GM19351 (cell line): ENCODE data around the gene PEDS1.
"Not testable (repeated sequence)": the region's sequence is repeated elsewhere in the genome, so short reads cannot be mapped to it uniquely, and the experiment has no call there.

Source experiments
- ATAC-seq: cut with Tn5 transposase; IDR thresholded peaks from one replicate; pipeline ENCODE4 v1.9.1; 2021; ENCODE audit warnings: mild to moderate bottlenecking, moderate library complexity; ENCODE audit not compliant: unreplicated experiment

The PEDS1 gene

GRCh38 chr20:50136822-50137599, 16.5 kb downstream of the PEDS1 start:
- no peak for ATAC-seq

GRCh38 chr20:50135157-50135556, 18.4 kb downstream of the PEDS1 start:
- not testable (repeated sequence) for ATAC-seq

- ATAC-seq = no peak
Measured at GRCh38 chr20:50133474-50134217, 19.9 kb downstream of the PEDS1 start.

- no peak for ATAC-seq
Measured at GRCh38 chr20:50133041-50133440, 20.5 kb downstream of the PEDS1 start.

- no peak for ATAC-seq
Measured at GRCh38 chr20:50130995-50131394, 22.5 kb downstream of the PEDS1 start.

GRCh38 chr20:50130356-50130723, 23.2 kb downstream of the PEDS1 start:
- no peak for ATAC-seq

GRCh38 chr20:50129662-50130355, 23.7 kb downstream of the PEDS1 start:
- ATAC-seq = no peak

- ATAC-seq = no peak
Measured at GRCh38 chr20:50128520-50128905, 25.0 kb downstream of the PEDS1 start.

- no peak for ATAC-seq
Measured at GRCh38 chr20:50127587-50128519, 25.7 kb downstream of the PEDS1 start.

GRCh38 chr20:50126662-50127061, 26.9 kb downstream of the PEDS1 start:
- no peak for ATAC-seq

- ATAC-seq = no peak
Measured at GRCh38 chr20:50125279-50125678, 28.2 kb downstream of the PEDS1 start.

- no peak for ATAC-seq
Measured at GRCh38 chr20:50124496-50124895, 29.0 kb downstream of the PEDS1 start.

- ATAC-seq = no peak
Measured at GRCh38 chr20:50123418-50123817, 30.1 kb downstream of the PEDS1 start.

GRCh38 chr20:50122763-50123162, 30.8 kb downstream of the PEDS1 start:
- ATAC-seq = no peak

- ATAC-seq = no peak
Measured at GRCh38 chr20:50121858-50122271, 31.7 kb downstream of the PEDS1 start.

- no peak for ATAC-seq
Measured at GRCh38 chr20:50120935-50121693, 32.4 kb downstream of the PEDS1 start.

GRCh38 chr20:50118203-50118602, 35.3 kb downstream of the PEDS1 start:
- ATAC-seq = no peak

- ATAC-seq = no peak
Measured at GRCh38 chr20:50116368-50116999, 37.0 kb downstream of the PEDS1 start.

GRCh38 chr20:50115591-50116367, 37.7 kb downstream of the PEDS1 start:
- peak; percentile 79 for ATAC-seq
